HEK293T (cell line): ENCODE data around the gene KRT14.

Experiments used
- CTCF ChIA-PET: fragments of 350-600 bp; formaldehyde crosslinking; extraction: SDS; loops from one replicate; lab custom pipeline; 2021; ENCODE audit warnings: antibody characterized with exemption, inconsistent platforms; lab: Yijun Ruan, JAX
- POLR2A ChIA-PET: fragments of 350-600 bp; formaldehyde crosslinking; extraction: SDS; loops from one replicate; lab custom pipeline; 2020; ENCODE audit warnings: antibody characterized with exemption, inconsistent platforms; lab: Yijun Ruan, JAX
- DNase-seq: peaks from one replicate; pipeline ENCODE4 v3.0.0; 2012; ENCODE audit warnings: mixed read lengths; ENCODE audit errors: extremely low spot score
- ARNT ChIP-seq: fragments of 450-650 bp; IDR thresholded peaks from 2 replicates; pipeline ENCODE4 v1.6.1; 2017; ENCODE audit warnings: mild to moderate bottlenecking
- BHLHE40 ChIP-seq: fragments of 450-650 bp; IDR thresholded peaks from 2 replicates; pipeline ENCODE4 v1.6.1; 2016; ENCODE audit warnings: mild to moderate bottlenecking, moderate library complexity, borderline replicate concordance
- CTBP1 ChIP-seq: fragments of 450-650 bp; IDR thresholded peaks from 2 replicates; pipeline ENCODE4 v1.6.1; 2016; ENCODE audit warnings: borderline replicate concordance
- ELF4 ChIP-seq: fragments of 450-650 bp; IDR thresholded peaks from 2 replicates; pipeline ENCODE4 v1.6.1; 2017; ENCODE audit warnings: antibody characterized with exemption
- FOXA1 ChIP-seq: fragments of 450-650 bp; IDR thresholded peaks from 2 replicates; pipeline ENCODE4 v1.6.1; 2016; ENCODE audit warnings: mild to moderate bottlenecking
- FOXK2 ChIP-seq: fragments of 450-650 bp; IDR thresholded peaks from 2 replicates; pipeline ENCODE4 v1.6.1; 2016; ENCODE audit warnings: mild to moderate bottlenecking
- FOXM1 ChIP-seq: fragments of 450-650 bp; IDR thresholded peaks from 2 replicates; pipeline ENCODE4 v1.6.1; 2017; ENCODE audit warnings: mild to moderate bottlenecking, borderline replicate concordance
- HDGF ChIP-seq: fragments of 450-650 bp; IDR thresholded peaks from 2 replicates; pipeline ENCODE4 v1.6.1; 2017; ENCODE audit warnings: antibody characterized with exemption, borderline replicate concordance
- L3MBTL2 ChIP-seq: fragments of 450-650 bp; conservative IDR thresholded peaks from 2 replicates; pipeline ENCODE4 v1.6.1; 2016; ENCODE audit warnings: mild to moderate bottlenecking
- LEF1 ChIP-seq: fragments of 450-650 bp; IDR thresholded peaks from 2 replicates; pipeline ENCODE4 v1.6.1; 2017; ENCODE audit warnings: mild to moderate bottlenecking, borderline replicate concordance
- NFRKB ChIP-seq: fragments of 450-650 bp; IDR thresholded peaks from 2 replicates; pipeline ENCODE4 v1.6.1; 2016; ENCODE audit warnings: mild to moderate bottlenecking, moderate library complexity
- PKNOX1 ChIP-seq: fragments of 450-650 bp; IDR thresholded peaks from 2 replicates; pipeline ENCODE4 v1.6.1; 2016
- SP1 ChIP-seq: fragments of 450-650 bp; IDR thresholded peaks from 2 replicates; pipeline ENCODE4 v1.6.1; 2017
- SUZ12 ChIP-seq: fragments of 450-650 bp; IDR thresholded peaks from 2 replicates; pipeline ENCODE4 v1.6.1; 2016; ENCODE audit warnings: mild to moderate bottlenecking
- TARDBP ChIP-seq: fragments of 450-650 bp; IDR thresholded peaks from 2 replicates; pipeline ENCODE4 v1.6.1; 2016
- ZNF384 ChIP-seq: fragments of 450-650 bp; IDR thresholded peaks from 2 replicates; pipeline ENCODE4 v1.6.1; 2016

Gene KRT14

GRCh38 chr17:41571561-41572434 lies 14.9 kb downstream of the KRT14 start, which contains the start of gene KRT9:
Gene KRT9 (minus strand): TSS chr17:41572059. CDS start chr17:41571992, 67 bp downstream.
- ChIA-PET CTCF (interaction anchor here (2.6 to 7.2 kb wide), 2 partner anchors 22 to 23 kb away, joined by 13 to 35 read pairs; no protein-coding TSS in a partner anchor), POLR2A (no interaction called here)
- TF ChIP-seq NFRKB (no peak), CTBP1 (no peak), TARDBP (no peak), PKNOX1 (no peak; the same call in 1 of the 2 replicates)
- DNase-seq: no peak

- POLR2A ChIA-PET: no interaction called here
- no peak for DNase-seq
- TF ChIP-seq SP1 (no peak), ZNF384 (no peak)
- CTCF ChIA-PET: interaction anchor here (7.2 kb wide), 1 partner anchor 18 kb away, joined by 35 read pairs; no protein-coding TSS in a partner anchor
Observed at GRCh38 chr17:41567317-41567716, 19.4 kb downstream of the KRT14 start.

- CTCF ChIA-PET: interaction anchor here (0.8 to 7.2 kb wide), 4 partner anchors 14 to 100 kb away, joined by 3 to 35 read pairs (median 6); no protein-coding TSS in a partner anchor
- no peak for DNase-seq
- TF ChIP-seq SUZ12 (no peak), FOXK2 (no peak), L3MBTL2 (no peak), ZNF384 (no peak), BHLHE40 (no peak), FOXA1 (no peak), SP1 (no peak), NFRKB (no peak)
- POLR2A ChIA-PET: interaction anchor here (1.4 kb wide), 1 partner anchor 123 kb away, joined by 5 read pairs; the partner anchor contains the start of gene EIF1
Observed at GRCh38 chr17:41565338-41565737, 21.4 kb downstream of the KRT14 start.

- no peak for DNase-seq
- ChIA-PET CTCF (interaction anchor here (1.2 kb wide), 1 partner anchor 15 kb away, joined by 3 read pairs; no protein-coding TSS in a partner anchor), POLR2A (no interaction called here)
- TF ChIP-seq NFRKB: no peak
- no peak for TF ChIP-seq CTBP1
- TF ChIP-seq ZNF384: no peak
- no peak for TF ChIP-seq ARNT
- TF ChIP-seq PKNOX1: no peak
- no peak for TF ChIP-seq SP1
- TF ChIP-seq BHLHE40: no peak
- no peak for TF ChIP-seq SUZ12
- no peak for TF ChIP-seq FOXK2
Observed at GRCh38 chr17:41563607-41564170, 23.0 kb downstream of the KRT14 start.

GRCh38 chr17:41561554-41561953 lies 25.1 kb downstream of the KRT14 start:
- CTCF ChIA-PET: interaction anchor here (0.6 kb wide), 1 partner anchor 12 kb away, joined by 3 read pairs; no protein-coding TSS in a partner anchor
- DNase-seq: no peak
- POLR2A ChIA-PET: no interaction called here
- TF ChIP-seq SP1 (no peak), FOXA1 (no peak), CTBP1 (no peak), NFRKB (no peak), FOXM1 (no peak), SUZ12 (no peak), ELF4 (no peak), FOXK2 (no peak), L3MBTL2 (no peak), ARNT (no peak), PKNOX1 (no peak), LEF1 (no peak), ZNF384 (no peak), HDGF (no peak), BHLHE40 (no peak), TARDBP (no peak)

- no peak for TF ChIP-seq SUZ12
- no peak for TF ChIP-seq TARDBP
- no peak for TF ChIP-seq ZNF384
- no peak for TF ChIP-seq SP1
- TF ChIP-seq ELF4: no peak
- TF ChIP-seq L3MBTL2: no peak
- no peak for TF ChIP-seq ARNT
- TF ChIP-seq NFRKB: no peak
- TF ChIP-seq BHLHE40: no peak
- TF ChIP-seq FOXA1: no peak
- no peak for TF ChIP-seq LEF1
- TF ChIP-seq HDGF: no peak
- ChIA-PET CTCF (interaction anchor here (1.2 to 2.0 kb wide), 5 partner anchors 10 to 106 kb away, joined by 3 to 10 read pairs (median 5); no protein-coding TSS in a partner anchor), POLR2A (interaction anchor here (1.1 kb wide), 1 partner anchor 10 kb away, joined by 3 read pairs; no protein-coding TSS in a partner anchor)
- DNase-seq: no peak
Observed at GRCh38 chr17:41559548-41559947, 27.1 kb downstream of the KRT14 start.
